Nasal cavity respiratory epithelium epithelial cell of viscerocranial mucosa (primary cell): ENCODE results near the gene RBBP8NL. TPM values are rescaled to one million over a fixed set of nuclear protein-coding genes. Genes with fewer than 3 reads are reported as not detected.

Source experiments
- total RNA-seq: library from RNA; depleted of rRNA; stranded (reverse); fragments of >200 nt; gene quantifications from 2 replicates; pipeline ENCODE4 v1.2.3, GENCODE V29; 2014

Gene RBBP8NL, protein sequence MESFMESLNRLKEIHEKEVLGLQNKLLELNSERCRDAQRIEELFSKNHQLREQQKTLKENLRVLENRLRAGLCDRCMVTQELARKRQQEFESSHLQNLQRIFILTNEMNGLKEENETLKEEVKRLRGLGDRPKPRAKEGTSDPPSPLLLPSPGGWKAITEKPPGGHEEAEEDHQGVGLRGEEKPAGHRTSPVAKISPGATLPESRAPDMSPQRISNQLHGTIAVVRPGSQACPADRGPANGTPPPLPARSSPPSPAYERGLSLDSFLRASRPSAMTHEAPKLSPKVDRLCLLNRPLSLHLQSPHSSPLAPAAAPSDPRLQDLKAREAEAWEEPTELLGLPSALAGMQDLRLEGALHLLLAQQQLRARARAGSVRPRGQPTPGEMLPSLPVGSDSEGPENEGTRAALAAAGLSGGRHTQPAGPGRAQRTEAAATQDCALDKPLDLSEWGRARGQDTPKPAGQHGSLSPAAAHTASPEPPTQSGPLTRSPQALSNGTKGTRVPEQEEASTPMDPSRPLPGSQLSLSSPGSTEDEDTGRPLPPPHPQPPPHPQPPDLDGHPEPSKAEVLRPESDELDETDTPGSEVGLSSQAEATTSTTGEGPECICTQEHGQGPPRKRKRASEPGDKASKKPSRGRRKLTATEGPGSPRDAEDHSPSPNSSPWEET
- total RNA-seq = under 0.01 and 1.1 TPM in 2 replicates

DNA sequence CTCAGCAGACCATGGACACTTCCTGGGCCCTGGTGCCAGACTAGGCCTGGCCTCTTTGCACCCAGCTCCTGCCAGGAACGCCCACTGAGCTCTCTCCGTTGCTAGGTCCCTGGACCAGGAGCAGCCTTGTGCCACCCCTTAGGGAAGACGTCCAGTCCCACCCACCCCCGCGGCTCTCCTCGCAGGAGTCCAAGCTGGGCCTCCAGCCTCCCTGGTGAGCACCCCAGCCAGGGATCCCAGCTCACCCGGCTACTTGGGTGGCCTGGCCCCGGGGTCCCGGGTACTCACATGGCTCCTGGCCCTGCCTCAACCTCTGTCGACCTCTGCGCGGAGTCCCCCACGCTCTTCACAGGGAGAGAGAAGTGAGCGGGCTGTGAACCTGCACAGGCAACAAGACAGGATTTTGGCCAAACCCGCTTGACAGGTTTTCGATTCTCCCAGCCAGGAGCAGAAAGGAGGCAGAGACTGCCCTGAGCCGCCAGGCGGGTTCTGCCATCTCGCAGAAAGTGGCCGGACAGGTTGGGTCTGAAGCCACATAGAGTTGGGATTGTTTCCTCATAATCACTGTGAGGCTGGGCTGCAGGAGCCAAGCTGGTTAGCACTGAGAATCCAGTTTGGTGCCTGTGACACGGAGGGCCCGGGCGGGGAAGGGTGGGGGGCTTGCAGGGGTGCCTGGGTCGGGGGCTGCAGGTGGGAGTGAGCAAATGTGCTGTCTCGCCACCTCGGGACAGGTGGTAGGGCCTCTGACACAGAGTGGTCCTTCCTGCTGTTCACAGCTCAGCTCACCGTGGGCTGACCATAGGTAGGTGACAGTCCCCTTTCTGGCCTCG, at the start of gene RBBP8NL:
TSS of gene RBBP8NL (minus strand) at position 368 of the 830 bp plus-strand sequence. CDS start 7,892 bp downstream, outside the sequence.

GRCh38 chr20:62475772-62476055, 48.4 kb upstream of the RBBP8NL start, which contains the start of gene GATA5:
Gene GATA5, minus strand, starts transcription at chr20:62475995. Its CDS starts 474 bp downstream, at chr20:62475521.

GRCh38 chr20:62407221-62407992, 19.9 kb downstream of the RBBP8NL start, which contains the start of gene CABLES2:
Gene CABLES2, minus strand, starts transcription at chr20:62407285. Its CDS starts 9 bp downstream, at chr20:62407276.

DNA sequence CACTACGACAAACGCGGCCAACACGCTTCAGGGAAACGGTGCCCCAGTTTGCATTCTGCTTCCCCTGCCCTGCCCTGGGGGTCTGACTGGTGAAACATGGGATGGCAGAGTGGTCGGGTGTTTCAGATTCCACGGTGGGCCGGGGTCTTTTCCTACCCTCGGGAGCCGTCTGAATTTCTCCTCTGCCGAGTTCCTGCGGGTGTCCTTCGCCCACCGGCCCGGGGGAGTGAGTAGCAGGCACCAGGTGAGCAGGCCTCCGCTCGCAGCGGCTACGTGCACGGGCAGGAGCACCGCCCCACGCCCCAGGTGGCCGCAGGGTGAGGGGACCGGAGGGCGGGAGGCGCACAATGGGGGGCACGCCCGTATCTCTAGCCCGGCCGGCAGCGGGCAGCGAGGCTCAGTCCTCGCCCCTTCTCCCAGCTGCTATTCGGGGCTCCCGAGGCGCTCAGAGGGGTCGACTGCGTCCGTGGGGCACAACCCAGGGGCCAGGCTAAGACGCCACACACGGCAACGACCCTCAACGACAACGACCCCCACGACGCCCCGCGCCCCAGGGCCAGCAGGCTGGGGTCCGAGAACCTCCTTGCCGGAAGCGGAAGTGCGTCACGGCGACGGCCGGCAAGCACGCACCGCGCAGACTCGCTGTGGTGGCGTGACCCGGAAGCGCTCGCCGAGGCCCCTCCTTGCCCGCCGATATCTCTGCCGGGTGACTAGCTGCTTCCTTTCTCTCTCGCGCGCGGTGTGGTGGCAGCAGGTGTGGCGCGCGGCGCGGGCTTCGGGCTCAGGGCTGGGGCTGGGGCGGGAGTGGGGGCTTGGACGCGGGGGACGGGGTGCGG, 40.7 kb downstream of the RBBP8NL start, which contains the start of gene RPS21:
TSS of gene RPS21 (plus strand) at position 721 of the 836 bp plus-strand sequence. CDS start 236 bp downstream, outside the sequence.

DNA sequence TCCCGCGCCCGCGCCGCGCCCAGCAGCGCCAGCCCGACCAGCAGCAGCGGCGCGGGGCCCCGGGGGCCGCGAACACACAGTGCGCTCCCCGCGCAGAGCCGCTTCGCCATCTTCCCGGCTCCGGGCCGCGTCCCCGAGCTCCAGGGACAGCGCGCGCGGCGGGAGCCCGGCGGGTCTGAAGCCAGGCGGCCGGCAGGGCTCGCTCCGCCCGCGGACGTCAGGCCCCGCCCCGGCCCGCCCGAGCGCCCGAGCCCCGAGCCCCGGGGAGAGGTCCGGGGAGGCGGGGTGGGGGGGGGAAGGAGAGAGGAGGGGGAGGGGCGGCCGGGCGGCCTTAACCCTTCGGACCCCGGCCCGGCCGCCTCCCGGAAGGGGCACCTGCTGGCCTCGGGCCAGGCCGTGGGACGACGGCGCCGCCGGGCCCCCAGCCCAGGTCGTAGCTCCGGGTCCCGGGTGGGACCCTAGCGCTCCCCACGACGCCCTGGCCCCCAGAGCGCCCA, 60.2 kb downstream of the RBBP8NL start, which contains the start of gene LAMA5:
TSS of gene LAMA5 (minus strand) at position 177 of the 497 bp plus-strand sequence. CDS start at position 110, 67 bp downstream.

Other genes starting within 250 kb of the RBBP8NL start
- 19.9 and 21.2 TPM in 2 replicates for gene MTG2, start 244.5 kb downstream of the RBBP8NL start, total RNA-seq
- gene HRH3, start 207.3 kb downstream of the RBBP8NL start, total RNA-seq = not detected in 2 replicates
- 48.9 and 67.8 TPM in 2 replicates for gene OSBPL2, start 189.0 kb downstream of the RBBP8NL start, total RNA-seq
- 100 and 124 TPM in 2 replicates for gene ADRM1, start 124.5 kb downstream of the RBBP8NL start, total RNA-seq
- 50.9 and 289 TPM in 2 replicates for gene LAMA5, start 60.2 kb downstream of the RBBP8NL start, total RNA-seq
- gene RPS21, start 40.4 kb downstream of the RBBP8NL start, total RNA-seq = 541 and 1,127 TPM in 2 replicates
- gene CABLES2, start 20.3 kb downstream of the RBBP8NL start, total RNA-seq = 1.0 and 3.2 TPM in 2 replicates
- not detected in 2 replicates for gene GATA5, start 48.5 kb upstream of the RBBP8NL start, total RNA-seq
- 0.57 and 4.8 TPM in 2 replicates for gene SLCO4A1, start 215.0 kb upstream of the RBBP8NL start, total RNA-seq